Right lobe of liver (tissue), 4 donors: ENCODE results near the gene EVA1C.

Experiments
- POLR2A ChIP-seq: fragments of 450-650 bp; IDR thresholded peaks from one replicate; pipeline ENCODE4 v1.6.1; 2017; ENCODE audit warnings: antibody characterized with exemption, mild to moderate bottlenecking
- TF ChIP-seq, protein P1 (sequence below), 4 donors: fragments of 200-600 bp in 3 of 4; fragments of 450-650 bp in 1 of 4; IDR thresholded peaks; one replicate each; pipeline versions ENCODE4 v1.5.1 to v1.8.0; 2016 to 2022; ENCODE audit warnings: antibody characterized with exemption in 4 of 4, mild to moderate bottlenecking in 2 of 4
- donor health status: DM: no; HTN: no; CAD: no.
- donor health status: DM: no; HTN: no; CAD: no.
- donor health status: DM: no; HTN: yes; CAD: no.

DNA sequence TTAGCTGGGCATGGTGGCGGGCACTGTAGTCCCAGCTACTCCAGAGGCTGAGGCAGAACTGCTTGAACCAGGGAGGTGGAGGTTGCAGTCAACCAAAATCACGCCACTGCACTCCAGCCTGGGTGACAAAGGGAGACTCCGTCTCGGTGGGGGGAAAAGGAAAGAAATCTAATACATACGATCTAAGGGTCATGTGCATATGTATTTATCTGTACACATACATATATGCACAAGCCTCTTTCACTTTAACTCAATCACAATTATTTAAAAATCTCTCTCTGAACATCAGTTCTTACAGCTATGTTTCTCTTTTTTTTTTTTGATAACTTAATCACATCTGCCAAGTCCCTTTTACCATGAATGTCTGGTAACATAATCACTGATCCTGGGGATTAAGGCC lies 34.7 kb downstream of the EVA1C start:
- TF ChIP-seq, protein P1, sequence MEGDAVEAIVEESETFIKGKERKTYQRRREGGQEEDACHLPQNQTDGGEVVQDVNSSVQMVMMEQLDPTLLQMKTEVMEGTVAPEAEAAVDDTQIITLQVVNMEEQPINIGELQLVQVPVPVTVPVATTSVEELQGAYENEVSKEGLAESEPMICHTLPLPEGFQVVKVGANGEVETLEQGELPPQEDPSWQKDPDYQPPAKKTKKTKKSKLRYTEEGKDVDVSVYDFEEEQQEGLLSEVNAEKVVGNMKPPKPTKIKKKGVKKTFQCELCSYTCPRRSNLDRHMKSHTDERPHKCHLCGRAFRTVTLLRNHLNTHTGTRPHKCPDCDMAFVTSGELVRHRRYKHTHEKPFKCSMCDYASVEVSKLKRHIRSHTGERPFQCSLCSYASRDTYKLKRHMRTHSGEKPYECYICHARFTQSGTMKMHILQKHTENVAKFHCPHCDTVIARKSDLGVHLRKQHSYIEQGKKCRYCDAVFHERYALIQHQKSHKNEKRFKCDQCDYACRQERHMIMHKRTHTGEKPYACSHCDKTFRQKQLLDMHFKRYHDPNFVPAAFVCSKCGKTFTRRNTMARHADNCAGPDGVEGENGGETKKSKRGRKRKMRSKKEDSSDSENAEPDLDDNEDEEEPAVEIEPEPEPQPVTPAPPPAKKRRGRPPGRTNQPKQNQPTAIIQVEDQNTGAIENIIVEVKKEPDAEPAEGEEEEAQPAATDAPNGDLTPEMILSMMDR (IDR thresholded peaks at IDR 0.05), result no peak
- no peak for TF ChIP-seq POLR2A
